T-helper 22 cell (primary cell): ENCODE measurements around the gene NLGN3.
A peak's percentile ranks its signal among the peaks of the same experiment; 100 is the strongest.

Experiments used
- DNase-seq: peaks from one replicate; pipeline ENCODE4 v3.0.0-alpha.2; 2020; ENCODE audit warnings: low read depth

The NLGN3 gene

DNA sequence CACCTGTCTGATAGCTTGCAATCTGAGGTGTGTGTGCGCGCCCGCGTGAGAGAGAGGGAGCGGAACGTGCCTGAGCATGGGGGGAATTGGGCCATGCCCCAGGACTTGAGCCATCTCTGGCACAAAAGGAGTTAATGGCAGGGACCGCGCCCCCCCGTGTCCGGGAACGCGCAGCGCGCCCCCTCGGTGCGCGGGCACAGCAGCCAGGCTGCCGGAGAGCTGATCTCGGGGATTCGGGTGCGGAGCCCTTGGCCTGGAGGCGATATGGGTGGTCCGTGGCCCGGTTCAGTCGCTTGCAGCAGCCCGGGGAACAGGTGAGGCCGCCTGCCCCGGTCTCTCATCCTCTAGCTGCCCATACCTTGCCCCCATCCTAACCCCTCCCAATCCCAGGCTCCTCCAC, at the start of gene NLGN3:
NLGN3 (plus strand) TSS at position 191 of the 400 bp plus-strand sequence. CDS start 2,909 bp downstream, outside the sequence.
- no peak for DNase-seq

DNA sequence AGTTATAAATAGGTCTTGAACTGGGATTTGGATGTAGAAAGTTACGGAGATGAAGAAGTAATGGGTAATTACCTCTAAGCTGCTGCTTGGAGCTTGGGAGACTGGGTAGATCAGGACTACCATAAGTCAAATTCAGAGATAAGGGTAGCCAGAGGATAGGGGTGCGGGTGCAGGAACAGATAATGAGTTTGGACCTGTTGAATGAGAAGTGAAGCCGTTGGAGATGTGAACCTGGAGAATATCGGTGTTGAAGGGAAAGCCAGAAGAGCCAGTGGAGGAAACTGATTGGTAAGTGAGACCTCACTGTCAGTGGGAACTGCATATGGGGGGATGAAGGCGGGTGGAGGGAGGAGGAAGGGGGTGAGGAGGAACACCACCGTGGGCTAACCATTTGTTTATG, 49.6 kb upstream of the NLGN3 start:
- DNase-seq: no peak

DNA sequence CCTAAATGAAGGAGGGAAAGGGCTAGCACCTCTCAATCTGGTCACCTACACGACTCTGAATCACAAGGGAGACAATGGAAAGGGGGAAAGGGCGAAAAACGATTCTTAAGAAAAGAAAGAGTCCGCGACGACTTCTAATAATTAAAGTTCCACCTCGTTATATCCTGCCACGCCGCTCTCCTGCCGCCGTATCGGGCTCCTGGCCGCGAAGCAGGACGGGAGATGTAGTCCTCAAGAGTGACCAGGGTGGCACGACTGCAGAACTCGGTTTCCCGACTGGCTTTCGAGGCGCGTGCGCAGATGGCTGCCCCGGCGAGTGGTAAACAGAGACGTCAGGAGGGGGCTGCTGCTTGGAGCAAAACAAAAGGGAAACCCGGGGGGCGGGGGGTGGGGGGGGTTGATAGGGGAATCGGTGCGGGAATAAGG, 49.1 kb upstream of the NLGN3 start, which contains the start of gene FOXO4:
FOXO4 (plus strand) TSS at position 297 of the 426 bp plus-strand sequence. CDS start 678 bp downstream, outside the sequence.
- peak; percentile 89 for DNase-seq

DNA sequence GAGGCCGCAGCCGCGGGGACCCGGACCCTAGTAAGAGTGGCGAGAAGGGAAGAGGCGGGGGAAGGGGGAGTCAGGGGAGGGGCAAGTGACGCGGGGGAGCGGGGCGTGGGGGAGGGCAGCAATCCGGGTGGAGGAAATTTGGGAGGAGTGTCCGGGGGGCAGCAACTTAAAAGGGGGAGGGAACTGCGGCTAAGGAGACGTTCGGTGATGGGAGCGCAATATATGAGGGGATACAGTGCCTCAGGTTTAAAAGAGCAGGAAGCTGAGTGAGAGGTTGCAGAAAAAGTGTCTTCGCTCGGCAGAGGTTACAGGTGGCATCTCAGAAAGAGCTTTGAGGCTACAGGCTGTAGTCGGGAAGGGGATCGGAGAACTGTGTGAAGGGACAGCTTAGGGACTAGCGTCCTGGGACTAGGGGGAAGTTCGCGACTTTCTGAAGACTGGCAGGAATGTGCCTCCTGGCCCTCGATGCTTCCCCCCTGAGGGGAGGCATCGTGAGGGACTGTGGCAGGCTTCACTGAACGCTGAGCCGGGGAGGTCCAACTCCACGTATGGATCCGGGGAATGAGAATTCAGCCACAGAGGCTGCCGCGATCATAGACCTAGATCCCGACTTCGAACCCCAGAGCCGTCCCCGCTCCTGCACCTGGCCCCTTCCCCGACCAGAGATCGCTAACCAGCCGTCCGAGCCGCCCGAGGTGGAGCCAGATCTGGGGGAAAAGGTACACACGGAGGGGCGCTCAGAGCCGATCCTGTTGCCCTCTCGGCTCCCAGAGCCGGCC, 48.5 kb upstream of the NLGN3 start:
- DNase-seq: no peak

DNA sequence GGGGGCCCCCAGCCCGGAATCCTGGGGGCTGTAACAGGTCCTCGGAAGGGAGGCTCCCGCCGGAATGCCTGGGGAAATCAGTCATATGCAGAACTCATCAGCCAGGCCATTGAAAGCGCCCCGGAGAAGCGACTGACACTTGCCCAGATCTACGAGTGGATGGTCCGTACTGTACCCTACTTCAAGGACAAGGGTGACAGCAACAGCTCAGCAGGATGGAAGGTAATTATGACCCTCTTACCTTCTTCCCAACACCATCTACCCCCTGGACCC, 47.9 kb upstream of the NLGN3 start:
- no peak for DNase-seq

DNA sequence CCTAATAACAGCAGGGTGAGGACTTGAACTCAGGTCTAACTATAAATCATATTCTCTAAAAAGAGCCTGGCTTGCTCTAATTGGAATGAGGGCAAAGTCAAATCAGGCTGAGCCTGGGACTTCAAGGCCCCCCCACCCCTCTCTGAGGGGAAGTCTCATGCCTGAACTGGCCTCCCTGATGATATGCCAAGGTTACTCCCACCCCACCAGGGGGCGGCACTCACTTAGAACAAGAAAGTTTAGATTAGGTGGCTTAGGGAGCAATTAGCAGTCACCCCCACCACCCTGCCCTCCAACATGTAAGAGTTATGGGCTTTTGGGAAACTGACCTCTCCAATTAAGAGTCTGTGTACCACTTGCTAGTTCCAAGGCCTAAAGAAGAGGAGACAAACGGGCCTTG, 46.3 kb upstream of the NLGN3 start:
- DNase-seq: peak; percentile 72

DNA sequence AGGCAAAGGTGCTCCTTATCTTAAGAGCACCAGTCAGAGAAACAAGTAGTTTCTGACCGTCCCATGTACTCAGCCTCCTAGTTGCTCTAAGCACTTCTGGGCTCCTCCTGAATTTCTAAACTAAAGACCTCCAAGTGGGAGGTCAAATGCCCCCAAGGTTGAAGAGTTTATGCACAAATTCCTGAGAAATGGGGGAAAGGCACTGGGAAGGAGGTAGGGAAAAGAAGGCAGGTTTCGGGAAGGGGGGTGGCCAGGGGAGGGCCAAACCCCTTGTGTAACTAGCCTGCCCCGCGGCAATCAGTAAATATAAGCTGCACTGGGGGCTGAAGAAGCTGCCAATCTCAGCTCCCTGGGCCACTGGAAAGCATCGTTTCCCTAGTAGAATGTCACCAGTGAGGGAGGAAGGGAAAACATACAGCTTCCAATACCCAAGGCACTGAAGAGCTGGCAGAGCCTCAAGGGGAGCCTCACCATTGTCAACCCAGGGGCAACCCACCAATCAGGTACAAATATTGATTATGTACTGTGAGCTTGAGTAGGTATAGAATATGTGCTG, 45.6 kb upstream of the NLGN3 start:
- DNase-seq: no peak

DNA sequence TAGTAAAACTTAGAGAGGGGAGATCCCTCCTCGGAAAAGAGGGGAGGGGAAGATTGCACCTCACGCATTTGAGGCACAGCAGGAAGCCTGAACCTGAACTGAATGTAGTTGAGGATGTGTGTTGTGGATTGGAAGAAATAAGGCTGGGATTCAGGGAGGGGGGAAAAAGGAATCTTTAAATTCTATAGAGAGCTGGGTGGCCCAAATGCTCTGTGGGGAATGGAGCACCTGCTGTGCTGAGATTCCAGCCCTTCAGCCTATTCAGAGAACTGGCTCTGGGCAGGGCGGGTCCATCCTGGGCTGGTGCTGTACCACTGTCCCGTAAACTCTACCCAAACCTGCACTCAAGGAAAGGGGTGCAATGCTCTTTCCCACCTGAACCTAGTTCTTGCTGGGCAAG, 44.9 kb upstream of the NLGN3 start:
- DNase-seq: no peak

DNA sequence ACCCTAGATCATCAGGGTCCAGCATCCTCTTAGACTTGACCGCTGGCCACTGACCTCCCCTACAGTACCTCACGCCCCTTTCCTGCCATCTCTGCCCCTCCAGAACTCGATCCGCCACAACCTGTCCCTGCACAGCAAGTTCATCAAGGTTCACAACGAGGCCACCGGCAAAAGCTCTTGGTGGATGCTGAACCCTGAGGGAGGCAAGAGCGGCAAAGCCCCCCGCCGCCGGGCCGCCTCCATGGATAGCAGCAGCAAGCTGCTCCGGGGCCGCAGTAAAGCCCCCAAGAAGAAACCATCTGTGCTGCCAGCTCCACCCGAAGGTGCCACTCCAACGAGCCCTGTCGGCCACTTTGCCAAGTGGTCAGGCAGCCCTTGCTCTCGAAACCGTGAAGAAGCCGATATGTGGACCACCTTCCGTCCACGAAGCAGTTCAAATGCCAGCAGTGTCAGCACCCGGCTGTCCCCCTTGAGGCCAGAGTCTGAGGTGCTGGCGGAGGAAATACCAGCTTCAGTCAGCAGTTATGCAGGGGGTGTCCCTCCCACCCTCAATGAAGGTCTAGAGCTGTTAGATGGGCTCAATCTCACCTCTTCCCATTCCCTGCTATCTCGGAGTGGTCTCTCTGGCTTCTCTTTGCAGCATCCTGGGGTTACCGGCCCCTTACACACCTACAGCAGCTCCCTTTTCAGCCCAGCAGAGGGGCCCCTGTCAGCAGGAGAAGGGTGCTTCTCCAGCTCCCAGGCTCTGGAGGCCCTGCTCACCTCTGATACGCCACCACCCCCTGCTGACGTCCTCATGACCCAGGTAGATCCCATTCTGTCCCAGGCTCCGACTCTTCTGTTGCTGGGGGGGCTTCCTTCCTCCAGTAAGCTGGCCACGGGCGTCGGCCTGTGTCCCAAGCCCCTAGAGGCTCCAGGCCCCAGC, 43.8 kb upstream of the NLGN3 start:
- no peak for DNase-seq

DNA sequence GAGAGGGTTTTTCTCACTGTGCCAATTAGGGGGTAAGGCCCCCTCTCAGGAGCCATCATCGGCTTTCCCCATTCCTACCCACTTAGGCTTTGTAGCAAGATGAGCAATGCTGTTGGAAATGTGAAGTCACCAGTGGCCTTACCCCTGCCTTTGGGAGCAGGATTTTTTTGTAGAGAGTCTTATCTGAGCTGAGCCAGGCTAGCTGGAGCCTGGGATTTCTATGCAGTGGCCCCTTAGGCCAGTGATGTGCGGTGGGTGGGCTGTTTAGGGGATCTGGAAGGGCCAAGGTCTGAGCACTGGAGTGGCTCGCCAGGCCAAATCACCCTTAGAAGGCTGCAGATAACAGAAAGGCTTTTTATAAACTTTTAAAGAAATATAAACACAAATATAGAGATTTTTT, 42.3 kb upstream of the NLGN3 start:
- no peak for DNase-seq

DNA sequence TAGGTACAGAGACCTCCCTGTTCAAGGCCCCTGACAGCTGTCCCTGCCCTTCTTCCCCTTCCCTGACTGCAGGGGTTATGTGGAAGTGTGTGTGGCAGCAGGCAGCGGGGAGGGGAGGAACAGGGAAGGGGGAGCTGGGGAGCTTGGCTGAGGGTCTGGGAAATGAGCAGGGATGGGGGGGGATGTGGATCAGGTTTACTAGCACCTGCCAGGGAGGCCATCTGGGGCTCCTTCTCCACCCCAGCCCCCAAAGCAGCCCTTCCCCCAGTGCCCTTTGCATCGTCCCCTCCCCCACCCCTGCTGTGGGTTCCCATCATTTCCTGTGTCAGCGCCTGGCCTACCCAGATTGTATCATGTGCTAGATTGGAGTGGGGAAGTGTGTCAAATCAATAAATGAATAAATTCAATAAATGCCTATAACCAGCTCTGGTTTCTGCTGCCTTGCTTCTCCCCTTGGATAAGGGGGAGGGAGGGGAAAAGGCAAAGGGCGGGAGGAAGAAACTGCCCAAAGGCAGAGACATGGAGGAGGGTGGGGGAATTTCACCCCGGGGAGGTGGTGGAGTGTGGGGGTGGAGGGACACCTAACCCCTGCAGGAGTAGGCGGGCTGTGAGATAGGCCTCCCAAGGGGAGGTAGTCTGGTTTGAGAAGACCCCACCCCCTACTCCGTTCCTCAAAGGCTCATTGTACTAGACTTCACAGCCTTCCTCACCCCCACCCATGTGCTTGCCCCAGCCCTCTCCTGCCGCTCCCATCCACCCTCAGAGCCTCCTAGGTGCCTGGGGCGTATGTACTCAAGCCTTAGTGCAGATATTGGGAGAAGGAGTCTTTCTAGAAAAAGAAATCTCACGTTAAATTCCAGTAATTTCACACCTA, 41.3 kb upstream of the NLGN3 start:
- DNase-seq: peak; percentile 42

DNA sequence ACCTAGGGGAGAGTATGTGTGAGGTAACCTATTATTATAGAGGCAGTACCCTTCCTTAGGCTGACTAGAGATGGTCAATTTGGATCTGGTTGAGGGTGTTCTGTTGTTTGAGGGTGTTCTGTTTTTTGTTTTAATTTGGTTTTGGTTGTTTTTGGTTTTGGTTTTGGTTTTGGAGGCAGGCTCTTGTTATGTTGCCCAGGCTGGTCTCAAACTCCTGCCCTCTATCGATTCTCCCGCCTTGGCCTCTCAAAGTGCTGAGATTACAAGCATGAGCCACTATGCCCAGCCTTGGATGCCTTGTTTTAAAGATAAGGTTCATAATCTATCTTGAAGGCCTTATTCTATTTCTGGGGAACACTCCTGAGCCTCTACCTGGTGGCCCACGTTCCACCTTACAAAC, 39.0 kb upstream of the NLGN3 start:
- no peak for DNase-seq

DNA sequence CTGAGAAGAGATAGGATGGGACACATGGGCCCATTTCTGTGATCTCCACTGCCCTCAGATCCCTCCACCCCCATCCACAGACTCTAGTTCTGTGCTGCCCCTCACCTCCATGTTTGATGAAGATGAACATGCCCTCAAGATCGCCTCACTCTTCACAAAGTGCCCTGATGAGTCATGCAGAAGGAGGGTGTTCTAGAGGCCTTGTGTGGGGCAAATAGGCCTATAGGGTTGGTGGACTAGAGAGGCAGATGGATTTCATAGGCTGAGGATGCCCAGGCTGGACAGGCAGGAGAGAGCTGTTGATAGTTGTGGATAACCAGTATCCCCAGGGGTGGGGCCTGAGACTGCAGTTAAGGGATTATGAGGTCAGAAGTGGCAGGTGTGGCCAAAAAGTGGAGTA, 38.2 kb upstream of the NLGN3 start, which contains the start of gene CXorf65:
CXorf65 (minus strand) TSS at position 314 of the 400 bp plus-strand sequence; CDS start at position 130, 184 bp downstream.
- DNase-seq: no peak

DNA sequence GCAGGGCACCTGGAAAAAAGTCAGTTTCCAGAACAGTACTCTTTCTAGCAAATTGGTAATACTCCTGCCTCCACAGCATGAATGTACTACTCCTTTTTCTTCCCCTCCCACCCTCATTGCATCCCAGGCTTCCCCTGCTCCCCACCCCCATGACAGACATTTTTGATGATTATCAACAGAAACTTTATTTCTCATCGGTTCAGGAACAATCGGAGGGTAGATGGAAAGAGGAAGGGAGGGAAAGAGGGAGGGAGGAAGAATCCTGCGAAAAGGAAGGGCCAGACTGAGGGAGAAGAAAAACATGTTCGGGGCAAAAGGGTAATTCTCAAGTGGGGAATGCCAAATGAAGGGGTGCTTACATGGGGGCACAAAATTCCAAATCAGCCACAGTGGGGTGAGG, 37.4 kb upstream of the NLGN3 start:
- DNase-seq: no peak

DNA sequence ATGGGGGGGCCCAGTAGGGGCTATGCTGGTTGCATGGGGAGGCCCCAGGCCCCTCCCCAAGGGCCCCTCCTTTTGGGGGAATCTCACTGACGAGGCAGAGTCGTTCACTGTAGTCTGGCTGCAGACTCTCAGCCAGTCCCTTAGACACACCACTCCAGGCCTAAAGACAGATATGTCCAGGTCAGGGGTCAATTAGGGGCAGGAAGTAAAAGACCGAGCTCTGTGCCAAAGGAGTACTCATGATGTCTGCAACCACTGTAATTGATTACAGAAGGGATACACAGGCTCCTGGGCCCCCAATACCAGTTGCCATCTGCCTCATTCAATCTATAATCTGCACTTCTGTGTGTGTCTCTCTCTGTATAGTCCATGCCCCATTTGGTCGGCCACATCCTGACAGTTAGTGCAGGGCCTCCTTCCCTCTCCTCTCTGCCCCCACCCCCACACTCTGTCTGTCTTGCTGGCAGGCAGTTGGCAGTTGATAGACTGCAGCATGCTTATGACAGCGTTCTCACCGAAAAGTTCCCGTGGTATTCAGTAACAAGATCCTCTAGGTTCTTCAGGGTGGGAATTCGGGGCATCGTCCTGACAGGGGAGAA, 36.8 kb upstream of the NLGN3 start:
- peak; percentile 32 for DNase-seq

DNA sequence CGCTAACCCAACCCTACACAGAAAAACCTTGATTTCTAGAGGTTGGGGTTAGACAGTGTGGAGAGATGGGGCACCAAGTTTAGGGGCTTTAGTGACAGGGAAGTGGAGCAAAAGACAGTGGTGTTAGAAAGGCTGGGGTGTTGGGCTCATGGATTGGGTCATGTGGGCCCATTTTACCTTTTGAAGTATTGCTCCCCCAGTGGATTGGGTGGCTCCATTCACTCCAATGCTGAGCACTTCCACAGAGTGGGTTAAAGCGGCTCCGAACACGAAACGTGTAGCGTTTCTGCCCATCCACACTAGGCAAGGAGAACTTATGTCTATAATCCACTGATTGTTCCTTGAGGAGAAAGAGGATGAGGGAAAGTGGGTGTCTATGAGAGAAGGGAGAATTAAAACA, 35.6 kb upstream of the NLGN3 start:
- no peak for DNase-seq

DNA sequence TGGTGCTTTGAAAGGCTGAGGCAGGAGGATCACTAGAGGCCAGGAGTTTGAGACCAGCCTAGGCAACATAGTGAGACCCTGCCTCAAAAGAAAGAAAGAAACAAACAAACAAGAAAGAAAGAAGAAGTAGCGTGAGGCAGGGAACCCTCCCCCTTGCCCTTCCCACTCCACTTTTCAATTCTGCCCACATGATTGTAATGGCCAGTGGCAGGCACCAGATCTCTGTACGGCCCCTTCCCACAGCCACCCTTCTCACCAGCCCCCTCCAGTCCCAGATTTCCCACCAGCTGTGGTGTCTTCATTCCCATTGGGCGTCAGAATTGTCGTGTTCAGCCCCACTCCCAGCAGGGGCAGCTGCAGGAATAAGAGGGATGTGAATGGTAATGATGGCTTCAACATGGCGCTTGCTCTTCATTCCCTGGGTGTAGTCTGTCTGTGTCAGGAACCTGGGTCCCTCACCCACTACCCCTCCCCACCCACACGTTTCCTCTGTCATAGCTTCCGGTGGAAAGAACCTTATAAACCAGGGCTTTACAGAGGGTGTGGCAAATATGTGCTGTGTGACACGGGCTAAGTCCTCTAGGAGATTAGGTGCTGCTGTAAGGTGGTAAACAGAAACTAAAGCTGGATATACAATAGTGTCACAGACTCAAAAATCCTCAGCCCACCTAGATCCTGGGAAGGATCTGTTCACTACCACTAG, 33.3 kb upstream of the NLGN3 start, which contains the start of gene IL2RG:
IL2RG (minus strand) TSS at position 437 of the 703 bp plus-strand sequence; CDS start at position 399, 38 bp downstream.
- DNase-seq: peak; percentile 83

DNA sequence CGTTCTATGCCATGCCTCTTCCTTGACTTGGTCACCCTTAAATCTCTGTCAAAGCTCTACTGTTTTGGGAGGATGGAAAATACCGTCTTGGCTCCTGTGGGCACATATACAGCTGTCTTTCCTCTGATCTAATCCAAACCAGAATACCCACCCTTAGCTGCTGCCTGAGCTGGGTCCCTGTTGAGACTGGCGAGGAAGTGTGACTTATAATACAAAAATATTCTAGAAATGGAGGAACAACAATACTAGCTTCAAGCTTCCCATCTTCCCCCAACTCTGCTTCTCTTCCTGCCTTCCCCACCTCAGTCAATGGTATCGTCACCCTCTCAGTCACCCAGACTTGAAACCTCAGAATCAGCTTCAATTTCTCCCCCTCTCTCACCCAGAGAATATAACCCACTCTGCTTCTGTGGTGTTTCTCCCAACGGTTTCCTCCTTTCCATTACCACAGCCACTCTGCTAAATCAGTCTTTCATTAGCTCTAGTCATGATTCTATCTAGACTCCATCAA, 32.7 kb upstream of the NLGN3 start:
- DNase-seq: peak; percentile 37

DNA sequence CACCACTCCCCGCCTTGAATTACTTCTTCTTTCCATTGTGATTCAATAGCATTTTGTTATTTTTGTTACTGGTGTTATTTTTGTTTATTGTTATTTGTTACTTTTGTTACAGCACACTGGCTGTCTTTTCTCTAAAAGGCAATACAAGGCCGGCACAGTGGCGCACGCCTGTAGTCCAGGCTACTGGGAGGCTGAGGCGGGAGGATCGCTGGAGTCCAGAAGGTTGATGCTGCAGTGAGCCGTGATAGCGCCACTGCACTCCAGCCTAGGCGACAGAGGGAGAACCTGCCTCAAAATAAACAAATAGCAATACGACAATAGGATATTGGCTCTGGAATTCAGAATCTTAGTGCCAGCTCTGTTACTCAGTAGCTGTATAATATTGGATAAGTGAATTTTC, 27.3 kb upstream of the NLGN3 start:
- no peak for DNase-seq
